ENCODE measurements around the gene TGFBRAP1.

The TGFBRAP1 gene

GRCh38 chr2:105329561-105330495 lies at the start of gene TGFBRAP1:
Gene TGFBRAP1, minus strand, starts transcription at chr2:105329735. Its CDS starts 21,434 bp downstream, at chr2:105308301.
- peak; percentile 44 to 56 for DNase-seq

- no peak for DNase-seq
Observed at GRCh38 chr2:105378921-105379383, 49.4 kb upstream of the TGFBRAP1 start.

- no peak for DNase-seq
Observed at GRCh38 chr2:105378276-105378840, 48.8 kb upstream of the TGFBRAP1 start.

GRCh38 chr2:105377871-105378270 lies 48.3 kb upstream of the TGFBRAP1 start:
- no peak for DNase-seq

GRCh38 chr2:105376789-105377240 lies 47.3 kb upstream of the TGFBRAP1 start:
- no peak for DNase-seq

- DNase-seq = no peak
Observed at GRCh38 chr2:105376010-105376409, 46.5 kb upstream of the TGFBRAP1 start.

GRCh38 chr2:105375001-105375561 lies 45.5 kb upstream of the TGFBRAP1 start:
- no peak for DNase-seq

GRCh38 chr2:105373895-105374401 lies 44.4 kb upstream of the TGFBRAP1 start:
- peak in 1 of 2 donors; percentile 51 for DNase-seq

GRCh38 chr2:105373344-105373781 lies 43.8 kb upstream of the TGFBRAP1 start:
- no peak for DNase-seq

GRCh38 chr2:105371810-105372209 lies 42.3 kb upstream of the TGFBRAP1 start:
- no peak for DNase-seq

GRCh38 chr2:105371156-105371555 lies 41.6 kb upstream of the TGFBRAP1 start:
- DNase-seq = no peak

GRCh38 chr2:105369777-105370690 lies 40.5 kb upstream of the TGFBRAP1 start:
- DNase-seq = peak; percentile 84

GRCh38 chr2:105368759-105369408 lies 39.3 kb upstream of the TGFBRAP1 start:
- no peak for DNase-seq

- no peak for DNase-seq
Observed at GRCh38 chr2:105365206-105365605, 35.7 kb upstream of the TGFBRAP1 start.

GRCh38 chr2:105364436-105365139 lies 35.1 kb upstream of the TGFBRAP1 start:
- no peak for DNase-seq

- DNase-seq = no peak
Observed at GRCh38 chr2:105362862-105363591, 33.5 kb upstream of the TGFBRAP1 start.

GRCh38 chr2:105361102-105361889 lies 31.8 kb upstream of the TGFBRAP1 start:
- DNase-seq = peak in 1 of 2 donors; percentile 8

- DNase-seq = no peak
Observed at GRCh38 chr2:105358593-105358992, 29.1 kb upstream of the TGFBRAP1 start.

- DNase-seq = no peak
Observed at GRCh38 chr2:105357122-105357521, 27.6 kb upstream of the TGFBRAP1 start.

All from CD4-positive, alpha-beta T cell treated with Interleukin-4 for 1 hour (primary cell).